ENCODE data around the gene SHC3. TPM values are rescaled to one million over a fixed set of nuclear protein-coding genes. Genes with fewer than 3 reads are reported as not detected.
A peak's percentile ranks its signal among the peaks of the same experiment; 100 is the strongest.

SHC3 gene
- total RNA-seq, 2 donors from 2014 or later: 5.7 to 6.9 TPM

DNA sequence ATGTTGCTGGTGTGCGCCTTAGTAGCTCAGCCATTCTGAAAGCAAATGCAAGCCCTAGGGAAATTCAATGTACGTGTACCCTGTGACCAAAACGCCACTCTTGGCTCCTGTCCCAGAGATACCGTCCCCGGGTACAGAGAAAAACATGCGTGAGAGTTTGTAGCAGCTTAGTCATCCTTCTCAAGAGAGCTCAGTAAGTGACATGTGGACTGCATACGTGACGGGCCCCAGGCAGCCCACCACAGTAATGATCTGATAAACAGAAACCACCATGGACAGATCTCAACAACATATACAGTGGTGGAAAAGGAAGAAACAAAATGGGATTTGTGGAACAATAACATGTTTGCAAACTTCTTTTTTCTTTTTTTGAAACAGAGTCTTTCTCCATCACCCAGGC lies 142.2 kb downstream of the SHC3 start:
- H3K36me3 ChIP-seq (replicated peaks in 1 of 2; ENCODE audit: insufficient read depth in 1 of 2, low read depth in 2 of 2): no peaks in the 10 kb centered on the region
- WGBS, 2 donors: 57 to 69% methylated on average over 8 of the region's 8 CpGs
- intact Hi-C loops (cut with DNase I): no loop called here
- no peaks in the 10 kb centered on the region for H3K4me1 ChIP-seq
- no peak overlapping the region for H3K27ac ChIP-seq
- H3K27me3 ChIP-seq: no peaks in the 10 kb centered on the region
- H3K4me3 ChIP-seq: no peak overlapping the region
- TF ChIP-seq, protein P1, sequence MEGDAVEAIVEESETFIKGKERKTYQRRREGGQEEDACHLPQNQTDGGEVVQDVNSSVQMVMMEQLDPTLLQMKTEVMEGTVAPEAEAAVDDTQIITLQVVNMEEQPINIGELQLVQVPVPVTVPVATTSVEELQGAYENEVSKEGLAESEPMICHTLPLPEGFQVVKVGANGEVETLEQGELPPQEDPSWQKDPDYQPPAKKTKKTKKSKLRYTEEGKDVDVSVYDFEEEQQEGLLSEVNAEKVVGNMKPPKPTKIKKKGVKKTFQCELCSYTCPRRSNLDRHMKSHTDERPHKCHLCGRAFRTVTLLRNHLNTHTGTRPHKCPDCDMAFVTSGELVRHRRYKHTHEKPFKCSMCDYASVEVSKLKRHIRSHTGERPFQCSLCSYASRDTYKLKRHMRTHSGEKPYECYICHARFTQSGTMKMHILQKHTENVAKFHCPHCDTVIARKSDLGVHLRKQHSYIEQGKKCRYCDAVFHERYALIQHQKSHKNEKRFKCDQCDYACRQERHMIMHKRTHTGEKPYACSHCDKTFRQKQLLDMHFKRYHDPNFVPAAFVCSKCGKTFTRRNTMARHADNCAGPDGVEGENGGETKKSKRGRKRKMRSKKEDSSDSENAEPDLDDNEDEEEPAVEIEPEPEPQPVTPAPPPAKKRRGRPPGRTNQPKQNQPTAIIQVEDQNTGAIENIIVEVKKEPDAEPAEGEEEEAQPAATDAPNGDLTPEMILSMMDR (IDR thresholded peaks at IDR 0.05): no peak
- no peak for TF ChIP-seq POLR2A (IDR thresholded peaks at IDR 0.05)
- no peaks in the 10 kb centered on the region for H3K9me3 ChIP-seq
- ATAC-seq: no peak
- peak in 1 of 4 donors; percentile 16 for DNase-seq

DNA sequence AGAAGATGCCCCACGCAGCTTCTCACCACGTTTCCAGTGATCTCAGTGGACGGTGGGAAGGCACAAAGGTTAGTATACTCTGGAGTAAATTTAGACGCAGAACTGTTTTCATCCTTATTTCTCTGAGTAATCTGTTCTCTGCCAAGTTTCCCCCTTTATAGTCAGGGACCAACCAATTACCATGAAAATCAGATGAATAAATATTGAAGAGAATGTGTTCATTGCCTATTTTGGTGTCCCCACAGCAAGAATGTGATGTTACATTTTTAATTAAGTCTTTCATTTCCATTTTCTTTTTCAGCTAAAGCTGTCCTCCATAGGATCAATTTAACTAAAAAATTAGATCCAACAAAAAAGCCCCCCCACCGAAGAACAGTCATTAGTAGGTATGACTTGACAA lies 146.0 kb downstream of the SHC3 start:
- no peaks in the 10 kb centered on the region for H3K9me3 ChIP-seq
- WGBS, 2 donors: 61 to 67% methylated on average over 5 of the region's 5 CpGs
- DNase-seq (no peak), ATAC-seq (no peak)
- H3K27me3 ChIP-seq: no peaks in the 10 kb centered on the region
- H3K27ac ChIP-seq: no peak overlapping the region
- intact Hi-C loops (cut with DNase I): no loop called here
- H3K36me3 ChIP-seq (replicated peaks in 1 of 2; ENCODE audit: insufficient read depth in 1 of 2, low read depth in 2 of 2): no peaks in the 10 kb centered on the region
- H3K4me3 ChIP-seq: no peak overlapping the region
- no peaks in the 10 kb centered on the region for H3K4me1 ChIP-seq
- TF ChIP-seq, protein P1 (IDR thresholded peaks at IDR 0.05): no peak
- no peak for TF ChIP-seq POLR2A (IDR thresholded peaks at IDR 0.05)

DNA sequence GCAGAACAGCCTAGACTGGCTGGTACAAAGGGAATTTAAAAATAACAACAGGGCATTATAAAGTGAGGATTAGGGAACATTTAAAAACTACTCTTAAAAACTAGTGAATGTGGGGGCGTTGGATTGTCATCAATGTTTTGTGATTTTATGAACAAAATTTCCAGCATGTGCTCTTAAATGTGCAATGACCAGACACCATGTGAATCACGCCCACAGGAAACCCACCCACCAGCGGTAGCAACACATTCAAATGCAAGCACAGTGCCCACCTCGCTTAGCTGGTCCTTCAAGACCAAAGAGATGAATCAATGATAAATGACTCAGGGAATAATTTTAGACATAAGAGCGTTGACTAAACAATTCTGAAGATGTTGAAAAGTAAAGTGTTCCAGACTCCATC lies 146.4 kb downstream of the SHC3 start:
- H3K27ac ChIP-seq: no peak overlapping the region
- H3K27me3 ChIP-seq: no peaks in the 10 kb centered on the region
- DNase-seq (no peak), ATAC-seq (no peak)
- no peaks in the 10 kb centered on the region for H3K9me3 ChIP-seq
- no peaks in the 10 kb centered on the region for H3K36me3 ChIP-seq (replicated peaks in 1 of 2; ENCODE audit: insufficient read depth in 1 of 2, low read depth in 2 of 2)
- intact Hi-C loops (cut with DNase I): no loop called here
- WGBS, 2 donors: 63 to 70% methylated on average over 5 of the region's 5 CpGs
- no peak overlapping the region for H3K4me3 ChIP-seq
- no peaks in the 10 kb centered on the region for H3K4me1 ChIP-seq
- TF ChIP-seq, protein P1 (IDR thresholded peaks at IDR 0.05): no peak
- TF ChIP-seq POLR2A (IDR thresholded peaks at IDR 0.05): no peak

DNA sequence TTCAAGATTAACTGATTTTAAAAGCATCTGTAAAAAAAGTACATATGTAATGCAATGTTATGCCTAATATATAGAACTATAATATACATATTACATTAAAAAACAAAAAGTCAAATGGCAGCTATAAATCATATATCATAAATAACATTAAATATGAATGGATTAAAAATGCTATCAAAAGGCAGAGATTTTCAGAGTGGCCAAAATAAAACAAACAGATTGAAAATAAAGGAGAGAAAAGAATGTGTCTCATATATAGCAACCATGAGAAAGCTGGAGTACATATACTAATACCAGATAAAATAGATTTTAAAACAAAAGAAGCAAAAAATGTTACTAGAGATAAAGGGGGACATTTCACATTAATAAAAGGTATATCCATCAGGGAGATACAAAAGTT lies 148.8 kb downstream of the SHC3 start:
- H3K9me3 ChIP-seq: no peaks in the 10 kb centered on the region
- ATAC-seq: no peak
- intact Hi-C loops (cut with DNase I): no loop called here
- no peaks in the 10 kb centered on the region for H3K36me3 ChIP-seq (replicated peaks in 1 of 2; ENCODE audit: insufficient read depth in 1 of 2, low read depth in 2 of 2)
- H3K4me1 ChIP-seq: no peaks in the 10 kb centered on the region
- TF ChIP-seq POLR2A (IDR thresholded peaks at IDR 0.05): no peak
- no peak overlapping the region for H3K4me3 ChIP-seq
- no peak for DNase-seq
- no peaks in the 10 kb centered on the region for H3K27me3 ChIP-seq
- no peak overlapping the region for H3K27ac ChIP-seq

DNA sequence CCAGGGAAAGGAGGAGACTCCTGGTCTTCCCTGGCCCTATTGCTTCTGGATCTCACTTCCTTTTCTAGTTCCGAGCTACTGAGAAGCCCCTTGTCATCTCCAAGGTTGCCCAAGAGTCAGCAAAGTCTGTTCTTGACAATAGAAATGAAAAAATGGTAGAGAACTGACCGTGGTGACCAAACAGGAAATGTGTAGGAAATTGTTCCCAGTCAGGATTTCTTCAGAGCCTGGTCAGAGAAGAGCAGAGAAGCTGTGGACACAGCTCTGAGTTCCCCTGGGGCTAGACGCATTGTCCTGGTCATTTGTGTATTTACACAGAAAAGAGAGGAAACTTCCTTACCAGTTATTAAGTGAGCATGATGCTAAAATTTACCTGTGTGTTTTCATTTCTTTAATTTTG lies 151.7 kb downstream of the SHC3 start:
- WGBS, 2 donors: 44 to 64% methylated on average over 3 of the region's 3 CpGs
- Histone ChIP-seq H3K27me3 (no peaks in the 10 kb centered on the region), H3K4me3 (no peak overlapping the region), H3K9me3 (no peaks in the 10 kb centered on the region), H3K36me3 (replicated peaks in 1 of 2; ENCODE audit: insufficient read depth in 1 of 2, low read depth in 2 of 2) (no peaks in the 10 kb centered on the region), H3K27ac (no peak overlapping the region), H3K4me1 (no peaks in the 10 kb centered on the region)
- intact Hi-C loops (cut with DNase I): no loop called here
- DNase-seq: peak in 1 of 4 donors; percentile 15
- no peak for ATAC-seq
- no peak for TF ChIP-seq POLR2A (IDR thresholded peaks at IDR 0.05)
- TF ChIP-seq, protein P1 (IDR thresholded peaks at IDR 0.05): no peak

Data from body of pancreas (tissue), 4 donors.